K562 (cell line): ENCODE data around the gene NUP85. TPM values are rescaled to one million over a fixed set of nuclear protein-coding genes. Genes with fewer than 3 reads are reported as not detected.

ENCODE experiments used
- CC2D1A ChIP-seq: fragments of 450-650 bp; IDR thresholded peaks from 2 replicates; pipeline ENCODE4 v1.6.1; 2017; ENCODE audit warnings: mild to moderate bottlenecking
- E2F3 ChIP-seq: fragments of 250-450 bp; sonication (Bioruptor Pico); IDR thresholded peaks from 2 replicates; pipeline ENCODE4 v1.4.0; 2020; ENCODE audit warnings: mild to moderate bottlenecking
- FOSL1 ChIP-seq: fragments of 200-800 bp; sonication (Bioruptor generic); conservative IDR thresholded peaks from 2 replicates; pipeline ENCODE4 v1.6.1; 2016; ENCODE audit warnings: missing genetic modification characterization, missing compliant biosample characterization
- FOXP1 ChIP-seq: sonication (generic); formaldehyde crosslinking; IDR thresholded peaks from 2 replicates; pipeline ENCODE4 v1.8.0; 2022; ENCODE audit warnings: mild to moderate bottlenecking, missing genetic modification reagents
- HMG20B ChIP-seq: fragments of 250-450 bp; sonication (Bioruptor Pico); IDR thresholded peaks from 2 replicates; pipeline ENCODE4 v1.5.0; 2021; ENCODE audit warnings: mild to moderate bottlenecking
- IRF9 ChIP-seq: fragments of 450-650 bp; IDR thresholded peaks from 2 replicates; pipeline ENCODE4 v1.6.1; 2016; ENCODE audit warnings: missing biosample characterization, missing genetic modification characterization
- L3MBTL2 ChIP-seq: fragments of 450-650 bp; IDR thresholded peaks from 2 replicates; pipeline ENCODE4 v1.6.1; 2016; ENCODE audit warnings: mild to moderate bottlenecking, moderate library complexity
- MEF2A ChIP-seq: IDR thresholded peaks from 2 replicates; pipeline ENCODE4 v1.6.1; 2011; ENCODE audit warnings: low read depth, mild to moderate bottlenecking, low read length, moderate library complexity; ENCODE audit not compliant: control insufficient read depth
- PRMT5 ChIP-seq: sonication (generic); formaldehyde crosslinking; IDR thresholded peaks from 2 replicates; pipeline ENCODE4 v1.5.0; 2020; ENCODE audit warnings: missing genetic modification reagents
- SMAD2 ChIP-seq: fragments of 150-350 bp; IDR thresholded peaks from 2 replicates; pipeline ENCODE4 v1.6.1; 2014; ENCODE audit warnings: low read depth, mild to moderate bottlenecking, low read length
- SNIP1 ChIP-seq: fragments of 450-650 bp; IDR thresholded peaks from 2 replicates; pipeline ENCODE4 v1.7.1; 2017; ENCODE audit warnings: low read depth, mild to moderate bottlenecking
- TCF7L2 ChIP-seq: fragments of 150-350 bp; IDR thresholded peaks from 2 replicates; pipeline ENCODE4 v1.6.1; 2016; ENCODE audit warnings: low read depth, mild to moderate bottlenecking, low read length, moderate library complexity
- TEAD2 ChIP-seq: fragments of 450-650 bp; IDR thresholded peaks from 2 replicates; pipeline ENCODE4 v1.6.1; 2016; ENCODE audit warnings: missing genetic modification characterization, control low read depth, missing compliant biosample characterization
- ZC3H11A ChIP-seq: IDR thresholded peaks from 2 replicates; pipeline ENCODE4 v1.6.1; 2012; ENCODE audit warnings: low read depth, low read length, improper control_type of control experiment
- ZEB2 ChIP-seq: fragments of 450-650 bp; IDR thresholded peaks from 2 replicates; pipeline ENCODE4 v1.6.1; 2016
- ZNF175 ChIP-seq: fragments of 200-800 bp; sonication (Bioruptor generic); IDR thresholded peaks from 2 replicates; pipeline ENCODE4 v1.6.1; 2016; ENCODE audit warnings: low read depth, mild to moderate bottlenecking, missing genetic modification characterization, missing compliant biosample characterization
- ZNF197 ChIP-seq: fragments of 200-800 bp; sonication (Bioruptor generic); IDR thresholded peaks from 2 replicates; pipeline ENCODE4 v1.6.1; 2016; ENCODE audit warnings: low read depth, missing genetic modification characterization, missing compliant biosample characterization
- ZNF23 ChIP-seq: fragments of 250-450 bp; sonication (Bioruptor Pico); IDR thresholded peaks from 2 replicates; pipeline ENCODE4 v1.4.0; 2020; ENCODE audit warnings: mild to moderate bottlenecking
- polyA plus RNA-seq, 8 experiments: library from polyadenylated mRNA; depleted of rRNA in 4 of 8; stranded (reverse) in 5 of 8; unstranded in 3 of 8; fragments of >200 nt; fragmentation: Nextera tagmentation in 2 of 8; fragmentation: Illumina TruSeq in 1 of 8; extraction: Ambion mirVana in 2 of 8; extraction: Trizol in 1 of 8; gene quantifications; 2 replicates each; pipeline versions ENCODE4 v1.2.1 to v1.2.3, GENCODE V29; 2011 to 2014; ENCODE audit warnings: inconsistent platforms in 1 of 8, missing spikeins in 1 of 8
- total RNA-seq, 7 experiments: library from RNA; depleted of rRNA in 6 of 7; stranded (reverse); fragments of >200 nt in 6 of 7; fragmentation: Illumina TruSeq in 2 of 7; extraction: Trizol in 2 of 7; gene quantifications; 2 replicates each; pipeline versions ENCODE4 v1.2.1 to v1.2.3, GENCODE V29; 2011 to 2021; ENCODE audit warnings: low replicate concordance in 1 of 7
- TF ChIP-seq, protein P1 (sequence below), 2 experiments: fragments of 450-650 bp; IDR thresholded peaks; 2 replicates each; pipeline ENCODE4 v1.6.1; 2018; ENCODE audit warnings: mild to moderate bottlenecking in 2 of 2, low read depth in 1 of 2; ENCODE audit not compliant: partially characterized antibody in 2 of 2
- TF ChIP-seq, protein P2 (sequence below): fragments of 250-450 bp; sonication (Bioruptor Pico); IDR thresholded peaks from 2 replicates; pipeline ENCODE4 v1.8.0; 2021; ENCODE audit warnings: moderate library complexity, mild to moderate bottlenecking, inconsistent platforms
- TF ChIP-seq, protein P3 (sequence below): sonication (generic); formaldehyde crosslinking; IDR thresholded peaks from 2 replicates; pipeline ENCODE4 v1.8.0; 2022; ENCODE audit warnings: mild to moderate bottlenecking, missing genetic modification reagents, borderline replicate concordance

The NUP85 gene
- total and polyA plus RNA-seq, 9 of the 15 experiments (the other 6 are each of a cell fraction or from before 2014, with no cell fraction given): 50.2 to 177 (median 110) TPM

- TF ChIP-seq, protein P1, sequence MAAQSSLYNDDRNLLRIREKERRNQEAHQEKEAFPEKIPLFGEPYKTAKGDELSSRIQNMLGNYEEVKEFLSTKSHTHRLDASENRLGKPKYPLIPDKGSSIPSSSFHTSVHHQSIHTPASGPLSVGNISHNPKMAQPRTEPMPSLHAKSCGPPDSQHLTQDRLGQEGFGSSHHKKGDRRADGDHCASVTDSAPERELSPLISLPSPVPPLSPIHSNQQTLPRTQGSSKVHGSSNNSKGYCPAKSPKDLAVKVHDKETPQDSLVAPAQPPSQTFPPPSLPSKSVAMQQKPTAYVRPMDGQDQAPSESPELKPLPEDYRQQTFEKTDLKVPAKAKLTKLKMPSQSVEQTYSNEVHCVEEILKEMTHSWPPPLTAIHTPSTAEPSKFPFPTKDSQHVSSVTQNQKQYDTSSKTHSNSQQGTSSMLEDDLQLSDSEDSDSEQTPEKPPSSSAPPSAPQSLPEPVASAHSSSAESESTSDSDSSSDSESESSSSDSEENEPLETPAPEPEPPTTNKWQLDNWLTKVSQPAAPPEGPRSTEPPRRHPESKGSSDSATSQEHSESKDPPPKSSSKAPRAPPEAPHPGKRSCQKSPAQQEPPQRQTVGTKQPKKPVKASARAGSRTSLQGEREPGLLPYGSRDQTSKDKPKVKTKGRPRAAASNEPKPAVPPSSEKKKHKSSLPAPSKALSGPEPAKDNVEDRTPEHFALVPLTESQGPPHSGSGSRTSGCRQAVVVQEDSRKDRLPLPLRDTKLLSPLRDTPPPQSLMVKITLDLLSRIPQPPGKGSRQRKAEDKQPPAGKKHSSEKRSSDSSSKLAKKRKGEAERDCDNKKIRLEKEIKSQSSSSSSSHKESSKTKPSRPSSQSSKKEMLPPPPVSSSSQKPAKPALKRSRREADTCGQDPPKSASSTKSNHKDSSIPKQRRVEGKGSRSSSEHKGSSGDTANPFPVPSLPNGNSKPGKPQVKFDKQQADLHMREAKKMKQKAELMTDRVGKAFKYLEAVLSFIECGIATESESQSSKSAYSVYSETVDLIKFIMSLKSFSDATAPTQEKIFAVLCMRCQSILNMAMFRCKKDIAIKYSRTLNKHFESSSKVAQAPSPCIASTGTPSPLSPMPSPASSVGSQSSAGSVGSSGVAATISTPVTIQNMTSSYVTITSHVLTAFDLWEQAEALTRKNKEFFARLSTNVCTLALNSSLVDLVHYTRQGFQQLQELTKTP (IDR thresholded peaks at IDR 0.05; ENCODE audit: low read depth in 1 of 2, partially characterized antibody in 2 of 2): no peak
- TF ChIP-seq ZC3H11A (no peak), SMAD2 (no peak), CC2D1A (no peak), PRMT5 (CRISPR knock-in tag) (no peak), L3MBTL2 (peak; percentile 50; the same call in 1 of the 2 replicates), SNIP1 (no peak), MEF2A (no peak), ZNF175 (CRISPR knock-in tag) (peak; percentile 69; the same call in 1 of the 2 replicates), IRF9 (no peak), HMG20B (CRISPR knock-in tag) (no peak), TEAD2 (tag) (no peak), TCF7L2 (no peak), ZNF23 (CRISPR knock-in tag) (no peak), ZNF197 (CRISPR knock-in tag) (no peak), FOSL1 (tag) (no peak), FOXP1 (no peak), E2F3 (CRISPR knock-in tag) (no peak), ZEB2 (no peak)
- TF ChIP-seq, protein P2, sequence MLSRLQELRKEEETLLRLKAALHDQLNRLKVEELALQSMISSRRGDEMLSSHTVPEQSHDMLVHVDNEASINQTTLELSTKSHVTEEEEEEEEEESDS: no peak
- TF ChIP-seq, protein P3, sequence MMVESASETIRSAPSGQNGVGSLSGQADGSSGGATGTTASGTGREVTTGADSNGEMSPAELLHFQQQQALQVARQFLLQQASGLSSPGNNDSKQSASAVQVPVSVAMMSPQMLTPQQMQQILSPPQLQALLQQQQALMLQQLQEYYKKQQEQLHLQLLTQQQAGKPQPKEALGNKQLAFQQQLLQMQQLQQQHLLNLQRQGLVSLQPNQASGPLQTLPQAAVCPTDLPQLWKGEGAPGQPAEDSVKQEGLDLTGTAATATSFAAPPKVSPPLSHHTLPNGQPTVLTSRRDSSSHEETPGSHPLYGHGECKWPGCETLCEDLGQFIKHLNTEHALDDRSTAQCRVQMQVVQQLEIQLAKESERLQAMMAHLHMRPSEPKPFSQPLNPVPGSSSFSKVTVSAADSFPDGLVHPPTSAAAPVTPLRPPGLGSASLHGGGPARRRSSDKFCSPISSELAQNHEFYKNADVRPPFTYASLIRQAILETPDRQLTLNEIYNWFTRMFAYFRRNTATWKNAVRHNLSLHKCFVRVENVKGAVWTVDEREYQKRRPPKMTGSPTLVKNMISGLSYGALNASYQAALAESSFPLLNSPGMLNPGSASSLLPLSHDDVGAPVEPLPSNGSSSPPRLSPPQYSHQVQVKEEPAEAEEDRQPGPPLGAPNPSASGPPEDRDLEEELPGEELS (CRISPR knock-in tag): no peak
These were observed 68.7 kb downstream of the NUP85 start (continued) for GRCh38 chr17:75273977-75274708.
